GM19099 (cell line): ENCODE results near the gene RUVBL2.

ENCODE experiments used
- POLR2A ChIP-seq: IDR thresholded peaks from 3 replicates; pipeline ENCODE4 v1.6.1; 2011; ENCODE audit warnings: low read depth; ENCODE audit not compliant: insufficient read length; ENCODE audit errors: extremely low read depth

Gene RUVBL2

GRCh38 chr19:48969276-48970138 is 24.2 kb upstream of the RUVBL2 start:
- no peak for TF ChIP-seq POLR2A

GRCh38 chr19:48970139-48970766 is 23.4 kb upstream of the RUVBL2 start:
- TF ChIP-seq POLR2A: no peak

- no peak for TF ChIP-seq POLR2A
Measured at GRCh38 chr19:48970923-48971395, 22.7 kb upstream of the RUVBL2 start.

- TF ChIP-seq POLR2A: no peak
Measured at GRCh38 chr19:48975947-48976847, 17.5 kb upstream of the RUVBL2 start.

DNA sequence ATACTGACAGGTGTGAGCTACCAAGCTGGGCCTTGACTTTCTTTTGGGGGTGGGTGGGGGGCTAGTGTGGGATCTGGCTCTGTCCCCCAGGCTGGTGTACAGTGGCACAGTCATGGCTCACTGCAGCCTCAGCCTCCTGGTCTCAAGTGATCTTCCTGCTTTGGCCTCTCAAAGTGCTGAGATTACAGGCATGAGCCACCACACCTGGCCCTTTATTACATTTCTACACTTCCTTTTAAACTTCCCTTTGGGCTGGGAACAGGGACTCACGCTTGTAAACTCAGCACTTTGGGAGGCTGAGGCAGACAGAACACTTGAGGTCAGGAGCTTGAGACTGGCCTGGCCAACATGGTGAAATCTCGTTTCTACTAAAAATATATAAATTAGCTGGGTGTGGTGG is 16.6 kb upstream of the RUVBL2 start:
- TF ChIP-seq POLR2A: no peak

- no peak for TF ChIP-seq POLR2A
Measured at GRCh38 chr19:48982280-48982679, 11.4 kb upstream of the RUVBL2 start.

DNA sequence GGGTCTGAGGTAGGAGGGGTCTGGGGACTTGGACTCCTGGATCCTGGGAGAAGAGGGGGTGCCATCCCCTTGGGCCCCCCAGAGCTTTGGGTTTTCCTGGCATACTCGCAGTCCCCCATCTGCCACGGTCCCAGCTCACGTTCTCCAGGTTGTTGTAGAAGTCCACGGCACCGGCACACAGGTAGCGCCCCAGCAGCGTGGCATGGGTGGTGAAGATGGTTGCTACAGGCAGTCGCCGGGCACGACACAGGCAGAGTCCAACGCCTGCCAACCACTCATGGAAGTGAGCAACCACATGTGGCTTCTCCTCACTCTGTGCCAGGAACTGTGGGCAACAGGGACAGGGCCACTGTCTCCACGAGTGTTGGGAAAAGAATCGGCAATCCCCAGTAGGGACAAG is 8.0 kb upstream of the RUVBL2 start:
- no peak for TF ChIP-seq POLR2A

DNA sequence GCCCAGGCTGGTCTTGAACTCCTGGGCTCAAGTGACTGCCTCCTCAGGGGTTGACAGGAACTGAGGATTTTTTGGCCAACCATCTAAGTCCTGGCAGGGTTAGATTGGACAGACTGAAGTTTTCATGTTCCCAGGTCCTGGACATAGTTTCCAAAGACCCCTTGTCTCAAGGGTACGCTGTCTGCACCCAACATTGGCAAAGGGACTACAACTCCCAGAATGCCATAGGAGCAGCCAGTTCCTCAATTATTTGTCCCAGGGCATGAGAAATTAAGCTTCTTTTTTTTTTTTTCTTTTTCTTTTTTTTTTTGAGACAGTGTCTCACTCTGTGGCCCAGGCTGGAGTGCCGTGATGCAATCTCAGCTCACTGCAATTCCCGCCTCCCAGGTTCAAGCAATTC is 7.5 kb upstream of the RUVBL2 start:
- TF ChIP-seq POLR2A: no peak

- TF ChIP-seq POLR2A: no peak
Measured at GRCh38 chr19:48987323-48987722, 6.4 kb upstream of the RUVBL2 start.

- TF ChIP-seq POLR2A: no peak
Measured at GRCh38 chr19:48988286-48988685, 5.4 kb upstream of the RUVBL2 start.

DNA sequence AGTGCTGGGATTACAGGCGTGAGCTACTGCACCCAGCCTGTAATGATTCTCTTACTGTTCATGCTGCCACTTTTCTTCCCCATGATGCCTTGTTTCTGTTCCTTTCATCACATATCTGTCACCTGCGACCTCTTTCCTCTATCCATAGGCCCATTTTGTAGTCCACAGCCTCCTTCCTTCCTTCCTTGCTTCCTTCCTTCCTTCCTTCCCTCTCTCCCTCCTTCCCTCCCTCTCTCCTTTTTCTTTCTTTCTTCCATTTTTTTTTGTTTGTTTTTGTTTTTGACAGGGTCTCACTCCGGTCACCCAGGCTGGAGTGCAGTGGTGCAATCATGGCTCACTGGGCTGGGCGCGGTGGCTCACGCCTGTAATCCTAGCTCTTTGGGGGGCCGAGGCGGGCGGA is 4.8 kb upstream of the RUVBL2 start:
- no peak for TF ChIP-seq POLR2A

- no peak for TF ChIP-seq POLR2A
Measured at GRCh38 chr19:48989701-48990291, 3.9 kb upstream of the RUVBL2 start.

- TF ChIP-seq POLR2A: no peak
Measured at GRCh38 chr19:48990400-48990799, 3.3 kb upstream of the RUVBL2 start.

DNA sequence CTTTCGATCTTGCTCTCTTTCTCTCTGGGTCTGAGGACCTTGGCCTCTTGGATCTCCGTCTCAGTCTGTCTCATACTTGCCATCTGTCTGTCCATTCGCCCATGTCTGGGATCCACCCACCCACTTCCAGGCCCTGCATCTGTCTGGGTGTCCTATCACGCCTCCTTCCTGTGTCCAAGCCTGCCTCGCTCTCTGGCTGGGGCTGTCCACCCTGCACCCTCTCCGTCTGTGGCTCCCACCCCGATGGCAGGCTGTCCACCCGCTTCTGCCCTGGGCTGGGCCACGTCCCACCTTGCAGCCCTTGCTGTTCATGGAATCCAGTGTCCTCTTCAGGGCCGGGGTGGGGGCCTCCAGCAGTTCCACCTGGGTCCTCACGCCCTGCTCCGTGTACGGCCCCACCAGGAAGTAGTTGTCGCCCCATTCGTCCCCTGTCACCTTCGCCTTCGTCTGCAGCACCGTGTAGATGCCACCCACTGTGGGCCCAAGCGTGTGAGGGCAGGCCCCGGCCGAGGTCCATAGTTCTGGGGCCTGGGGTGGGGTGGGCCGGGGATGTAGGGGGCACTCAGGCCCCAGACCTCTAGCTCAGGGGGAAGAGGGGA is 2.6 kb upstream of the RUVBL2 start:
- no peak for TF ChIP-seq POLR2A

- TF ChIP-seq POLR2A: no peak
Measured at GRCh38 chr19:48991873-48992580, 1.7 kb upstream of the RUVBL2 start.
